Femur (tissue), 1 donor: Measurements from ENCODE around the gene TBC1D19.
"Not testable (repeated sequence)": the region's sequence is repeated elsewhere in the genome, so short reads cannot be mapped to it uniquely, and the experiment has no call there.

Experiments used
- DNase-seq: peaks from one replicate; pipeline ENCODE4 v3.0.0-alpha.2; 2017

The TBC1D19 gene

GRCh38 chr4:26583865-26584652, at the start of gene TBC1D19:
Gene TBC1D19 (plus strand): TSS chr4:26584084. CDS start chr4:26584194, 110 bp downstream.
- DNase-seq, result peak; percentile 94

- DNase-seq, result no peak
Measured at GRCh38 chr4:26542991-26543390, 40.9 kb upstream of the TBC1D19 start.

- DNase-seq, result no peak
Measured at GRCh38 chr4:26544421-26544820, 39.5 kb upstream of the TBC1D19 start.

- not testable (repeated sequence) for DNase-seq
Measured at GRCh38 chr4:26548379-26548778, 35.5 kb upstream of the TBC1D19 start.

GRCh38 chr4:26557164-26557563, 26.7 kb upstream of the TBC1D19 start:
- peak; percentile 71 for DNase-seq

GRCh38 chr4:26558166-26558895, 25.6 kb upstream of the TBC1D19 start:
- DNase-seq, result no peak

- DNase-seq, result no peak
Measured at GRCh38 chr4:26566133-26566532, 17.8 kb upstream of the TBC1D19 start.

- no peak for DNase-seq
Measured at GRCh38 chr4:26568446-26568994, 15.4 kb upstream of the TBC1D19 start.

- no peak for DNase-seq
Measured at GRCh38 chr4:26570596-26570995, 13.3 kb upstream of the TBC1D19 start.

GRCh38 chr4:26573389-26573794, 10.5 kb upstream of the TBC1D19 start:
- DNase-seq, result no peak

GRCh38 chr4:26574563-26574962, 9.3 kb upstream of the TBC1D19 start:
- no peak for DNase-seq

GRCh38 chr4:26576231-26576739, 7.6 kb upstream of the TBC1D19 start:
- DNase-seq, result peak; percentile 19

GRCh38 chr4:26577066-26577465, 6.8 kb upstream of the TBC1D19 start:
- no peak for DNase-seq

- DNase-seq, result no peak
Measured at GRCh38 chr4:26579169-26579568, 4.7 kb upstream of the TBC1D19 start.

- DNase-seq, result not testable (repeated sequence)
Measured at GRCh38 chr4:26581341-26581740, 2.5 kb upstream of the TBC1D19 start.

- DNase-seq, result no peak
Measured at GRCh38 chr4:26583538-26583864, 383 bp upstream of the TBC1D19 start.

GRCh38 chr4:26584725-26585124, 841 bp downstream of the TBC1D19 start:
- DNase-seq, result no peak

- no peak for DNase-seq
Measured at GRCh38 chr4:26589705-26590104, 5.8 kb downstream of the TBC1D19 start.

- DNase-seq, result no peak
Measured at GRCh38 chr4:26590639-26591038, 6.8 kb downstream of the TBC1D19 start.

GRCh38 chr4:26593557-26593956, 9.7 kb downstream of the TBC1D19 start:
- DNase-seq, result not testable (repeated sequence)

GRCh38 chr4:26594371-26594770, 10.5 kb downstream of the TBC1D19 start:
- no peak for DNase-seq

GRCh38 chr4:26594778-26595177, 10.9 kb downstream of the TBC1D19 start:
- DNase-seq, result no peak

GRCh38 chr4:26596843-26597242, 13.0 kb downstream of the TBC1D19 start:
- no peak for DNase-seq

- DNase-seq, result no peak
Measured at GRCh38 chr4:26601204-26601603, 17.3 kb downstream of the TBC1D19 start.
